ENCODE data around the gene ERGIC1. TPM values are rescaled to one million over a fixed set of nuclear protein-coding genes. Genes with fewer than 3 reads are reported as not detected.
A peak's percentile ranks its signal among the peaks of the same experiment; 100 is the strongest.

Gene ERGIC1
- total and polyA plus RNA-seq, 9 donors, result 58.8 to 102 (median 97.5) TPM

GRCh38 chr5:172899436-172899835 is 65.4 kb downstream of the ERGIC1 start:
- Histone ChIP-seq H3K27ac (ENCODE audit: low read length) (no peak overlapping the region), H3K4me1 (ENCODE audit: control insufficient read depth, insufficient read depth, low read length) (peaks cover 49% of the 10 kb centered on the region), H3K27me3 (ENCODE audit: control insufficient read depth, insufficient read depth, low read length) (no peaks in the 10 kb centered on the region), H3K4me3 (ENCODE audit: low read length) (no peak overlapping the region), H3K36me3 (ENCODE audit: control insufficient read depth, insufficient read depth, low read length) (peaks cover 61% of the 10 kb centered on the region), H3K9me3 (replicated peaks; ENCODE audit: control insufficient read depth, low read depth, low read length) (no peaks in the 10 kb centered on the region)
- WGBS (ENCODE audit: insufficient coverage), result 92% methylated on average over 5 of the region's 7 CpGs
- no peak for DNase-seq

GRCh38 chr5:172901012-172901780 is 67.1 kb downstream of the ERGIC1 start:
- peaks cover 62% of the 10 kb centered on the region for H3K36me3 ChIP-seq (ENCODE audit: control insufficient read depth, insufficient read depth, low read length)
- 53% methylated on average over 5 of the region's 10 CpGs for WGBS (ENCODE audit: insufficient coverage)
- H3K9me3 ChIP-seq (replicated peaks; ENCODE audit: control insufficient read depth, low read depth, low read length), result no peaks in the 10 kb centered on the region
- peaks cover 62% of the 10 kb centered on the region for H3K4me1 ChIP-seq (ENCODE audit: control insufficient read depth, insufficient read depth, low read length)
- no peaks in the 10 kb centered on the region for H3K27me3 ChIP-seq (ENCODE audit: control insufficient read depth, insufficient read depth, low read length)
- peak overlapping the region; percentile 29 for H3K27ac ChIP-seq (ENCODE audit: low read length)
- no peak overlapping the region for H3K4me3 ChIP-seq (ENCODE audit: low read length)
- peak; percentile 46 for DNase-seq

GRCh38 chr5:172901788-172902496 is 67.9 kb downstream of the ERGIC1 start:
- Histone ChIP-seq H3K27ac (ENCODE audit: low read length) (peak overlapping the region; percentile 59), H3K4me1 (ENCODE audit: control insufficient read depth, insufficient read depth, low read length) (peaks cover 62% of the 10 kb centered on the region), H3K27me3 (ENCODE audit: control insufficient read depth, insufficient read depth, low read length) (no peaks in the 10 kb centered on the region), H3K4me3 (ENCODE audit: low read length) (no peak overlapping the region), H3K36me3 (ENCODE audit: control insufficient read depth, insufficient read depth, low read length) (peaks cover 58% of the 10 kb centered on the region), H3K9me3 (replicated peaks; ENCODE audit: control insufficient read depth, low read depth, low read length) (no peaks in the 10 kb centered on the region)
- 47% methylated on average over 6 of the region's 9 CpGs for WGBS (ENCODE audit: insufficient coverage)
- peak; percentile 47 for DNase-seq

- WGBS (ENCODE audit: insufficient coverage), result 45% methylated on average over 16 of the region's 25 CpGs
- peak; percentile 85 for DNase-seq
- H3K36me3 ChIP-seq (ENCODE audit: control insufficient read depth, insufficient read depth, low read length), result peaks cover 50% of the 10 kb centered on the region
- H3K4me3 ChIP-seq (ENCODE audit: low read length), result no peak overlapping the region
- H3K27me3 ChIP-seq (ENCODE audit: control insufficient read depth, insufficient read depth, low read length), result no peaks in the 10 kb centered on the region
- peaks cover 54% of the 10 kb centered on the region for H3K4me1 ChIP-seq (ENCODE audit: control insufficient read depth, insufficient read depth, low read length)
- H3K27ac ChIP-seq (ENCODE audit: low read length), result peak overlapping the region; percentile 59
- H3K9me3 ChIP-seq (replicated peaks; ENCODE audit: control insufficient read depth, low read depth, low read length), result no peaks in the 10 kb centered on the region
Measured at GRCh38 chr5:172902497-172903472, 68.7 kb downstream of the ERGIC1 start.

- Histone ChIP-seq H3K36me3 (ENCODE audit: control insufficient read depth, insufficient read depth, low read length) (peaks cover 40% of the 10 kb centered on the region), H3K4me3 (ENCODE audit: low read length) (no peak overlapping the region), H3K27me3 (ENCODE audit: control insufficient read depth, insufficient read depth, low read length) (no peaks in the 10 kb centered on the region), H3K4me1 (ENCODE audit: control insufficient read depth, insufficient read depth, low read length) (peaks cover 45% of the 10 kb centered on the region), H3K9me3 (replicated peaks; ENCODE audit: control insufficient read depth, low read depth, low read length) (no peaks in the 10 kb centered on the region), H3K27ac (ENCODE audit: low read length) (no peak overlapping the region)
- DNase-seq, result peak; percentile 55
- WGBS (ENCODE audit: insufficient coverage), result 100% methylated on average over 2 of the region's 4 CpGs
Measured at GRCh38 chr5:172903790-172904189, 69.7 kb downstream of the ERGIC1 start.

- Histone ChIP-seq H3K27ac (ENCODE audit: low read length) (peak overlapping the region; percentile 55), H3K36me3 (ENCODE audit: control insufficient read depth, insufficient read depth, low read length) (peaks cover 37% of the 10 kb centered on the region), H3K4me1 (ENCODE audit: control insufficient read depth, insufficient read depth, low read length) (peaks cover 46% of the 10 kb centered on the region), H3K27me3 (ENCODE audit: control insufficient read depth, insufficient read depth, low read length) (no peaks in the 10 kb centered on the region), H3K9me3 (replicated peaks; ENCODE audit: control insufficient read depth, low read depth, low read length) (no peaks in the 10 kb centered on the region), H3K4me3 (ENCODE audit: low read length) (no peak overlapping the region)
- no peak for DNase-seq
- WGBS (ENCODE audit: insufficient coverage), result 89% methylated on average over 3 of the region's 4 CpGs
Measured at GRCh38 chr5:172904312-172904642, 70.2 kb downstream of the ERGIC1 start.

- WGBS (ENCODE audit: insufficient coverage), result 72% methylated on average over 10 of the region's 13 CpGs
- DNase-seq, result peak; percentile 47
- H3K9me3 ChIP-seq (replicated peaks; ENCODE audit: control insufficient read depth, low read depth, low read length), result no peaks in the 10 kb centered on the region
- peak overlapping the region; percentile 55 for H3K27ac ChIP-seq (ENCODE audit: low read length)
- peaks cover 51% of the 10 kb centered on the region for H3K4me1 ChIP-seq (ENCODE audit: control insufficient read depth, insufficient read depth, low read length)
- no peaks in the 10 kb centered on the region for H3K27me3 ChIP-seq (ENCODE audit: control insufficient read depth, insufficient read depth, low read length)
- H3K36me3 ChIP-seq (ENCODE audit: control insufficient read depth, insufficient read depth, low read length), result peaks cover 33% of the 10 kb centered on the region
- no peak overlapping the region for H3K4me3 ChIP-seq (ENCODE audit: low read length)
Measured at GRCh38 chr5:172904643-172905345, 70.7 kb downstream of the ERGIC1 start.

GRCh38 chr5:172905346-172906140 is 71.5 kb downstream of the ERGIC1 start:
- H3K4me3 ChIP-seq (ENCODE audit: low read length), result no peak overlapping the region
- H3K9me3 ChIP-seq (replicated peaks; ENCODE audit: control insufficient read depth, low read depth, low read length), result no peaks in the 10 kb centered on the region
- H3K4me1 ChIP-seq (ENCODE audit: control insufficient read depth, insufficient read depth, low read length), result peaks cover 56% of the 10 kb centered on the region
- no peaks in the 10 kb centered on the region for H3K27me3 ChIP-seq (ENCODE audit: control insufficient read depth, insufficient read depth, low read length)
- 86% methylated on average over 23 of the region's 26 CpGs for WGBS (ENCODE audit: insufficient coverage)
- no peak overlapping the region for H3K27ac ChIP-seq (ENCODE audit: low read length)
- no peak for DNase-seq
- H3K36me3 ChIP-seq (ENCODE audit: control insufficient read depth, insufficient read depth, low read length), result peaks cover 25% of the 10 kb centered on the region

GRCh38 chr5:172906436-172906835 is 72.4 kb downstream of the ERGIC1 start:
- H3K4me1 ChIP-seq (ENCODE audit: control insufficient read depth, insufficient read depth, low read length), result peaks cover 61% of the 10 kb centered on the region

More at GRCh38 chr5:172906436-172906835, 72.4 kb downstream of the ERGIC1 start:
- Histone ChIP-seq H3K36me3 (ENCODE audit: control insufficient read depth, insufficient read depth, low read length) (peaks cover 25% of the 10 kb centered on the region), H3K27me3 (ENCODE audit: control insufficient read depth, insufficient read depth, low read length) (no peaks in the 10 kb centered on the region), H3K9me3 (replicated peaks; ENCODE audit: control insufficient read depth, low read depth, low read length) (no peaks in the 10 kb centered on the region), H3K4me3 (ENCODE audit: low read length) (no peak overlapping the region), H3K27ac (ENCODE audit: low read length) (no peak overlapping the region)
- DNase-seq, result peak; percentile 64
- 56% methylated on average over 6 of the region's 6 CpGs for WGBS (ENCODE audit: insufficient coverage)

Data from muscle of leg (tissue), 11 donors.